Stimulated activated CD4-positive, alpha-beta T cell treated with anti-CD3 and anti-CD28 coated beads, Interleukin-1b, Interleukin-23, amount 100 ng/mL, for 4 hours (primary cell): ENCODE data around the gene CDH4.

Experiments
- DNase-seq, 2 donors: peaks; one replicate each; pipeline ENCODE4 v3.0.0-alpha.2; 2020; ENCODE audit warnings: low read depth in 2 of 2

Gene CDH4

DNA sequence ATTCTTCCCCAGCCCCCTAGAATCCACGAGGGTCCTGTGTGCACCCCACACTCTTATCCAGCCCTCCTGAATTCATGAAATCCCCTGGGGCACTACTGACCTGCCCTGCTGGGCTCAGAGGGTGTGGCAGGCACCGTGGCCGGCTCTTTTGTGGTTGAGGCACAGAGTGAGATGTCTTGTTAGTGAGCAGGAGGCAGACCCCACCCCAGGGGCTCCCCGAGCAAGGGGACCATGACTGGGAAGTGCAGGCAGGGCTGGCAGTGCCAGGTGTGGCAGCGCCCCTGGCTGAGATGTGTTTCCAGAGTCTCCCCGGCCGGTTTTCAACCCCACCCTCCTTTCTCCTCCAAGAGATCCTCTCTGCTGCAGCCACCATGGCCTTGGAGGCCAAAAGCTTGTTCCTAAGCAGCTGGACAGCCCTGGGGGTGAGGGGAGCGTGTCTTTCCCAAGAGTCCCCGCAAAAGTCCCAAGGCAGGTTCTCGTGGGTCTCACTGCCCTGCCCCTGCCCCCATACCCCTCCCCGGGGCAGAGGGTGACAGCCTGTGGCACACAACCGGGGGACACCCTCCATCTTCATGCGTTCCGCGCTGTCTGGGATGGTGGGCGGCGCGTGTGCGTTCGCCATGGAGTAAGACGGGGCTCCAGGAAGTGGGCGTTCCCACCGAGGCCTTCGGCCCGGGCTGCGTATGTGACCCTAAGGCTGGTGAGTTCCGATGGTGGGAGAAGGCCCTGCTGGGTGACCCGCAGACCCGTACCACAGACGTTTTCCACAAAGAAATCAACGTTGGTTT, 604.8 kb downstream of the CDH4 start:
- DNase-seq = no peak

GRCh38 chr20:61857414-61857775, 605.3 kb downstream of the CDH4 start:
- DNase-seq = no peak

- no peak for DNase-seq
Observed at GRCh38 chr20:61857884-61858283, 605.8 kb downstream of the CDH4 start.

- DNase-seq = no peak
Observed at GRCh38 chr20:61859767-61860166, 607.7 kb downstream of the CDH4 start.

DNA sequence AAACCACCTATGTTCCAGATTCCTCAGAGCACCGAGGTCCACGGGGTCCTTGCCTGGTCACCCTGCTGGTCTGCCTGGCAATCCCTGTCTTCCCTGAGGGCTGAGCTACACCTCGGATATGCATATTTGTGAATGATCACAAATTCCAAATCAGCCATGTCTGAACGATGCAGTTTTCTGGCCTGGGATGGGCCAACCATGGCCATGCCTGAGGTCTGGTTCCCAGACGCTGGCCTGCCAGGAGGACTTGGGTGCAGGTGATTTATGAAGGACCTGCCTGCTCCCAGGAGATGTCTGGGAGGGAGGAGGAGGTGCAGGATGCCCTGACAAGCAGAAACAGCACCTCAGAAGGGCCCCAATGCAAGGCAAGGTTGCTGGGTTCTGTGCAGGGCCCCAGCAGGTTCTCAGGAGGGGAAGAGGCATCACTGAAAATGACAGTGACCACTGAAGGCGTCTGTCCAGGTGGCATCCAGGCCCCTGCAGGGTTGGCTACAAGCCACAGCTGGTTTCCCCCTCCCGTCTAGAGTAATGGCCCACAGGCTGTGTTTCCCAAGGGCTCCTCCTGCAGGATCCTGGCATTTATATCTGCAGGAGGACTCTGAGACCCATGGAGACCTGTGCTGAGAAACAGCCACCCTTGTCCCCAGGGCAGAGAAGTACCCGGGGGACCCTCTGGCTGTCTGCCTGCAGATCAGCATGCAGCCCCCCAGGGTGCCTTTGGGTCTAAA, 608.4 kb downstream of the CDH4 start:
- no peak for DNase-seq

GRCh38 chr20:61861054-61861841, 609.2 kb downstream of the CDH4 start:
- no peak for DNase-seq

- DNase-seq = no peak
Observed at GRCh38 chr20:61861858-61862257, 609.8 kb downstream of the CDH4 start.

GRCh38 chr20:61862881-61863280, 610.8 kb downstream of the CDH4 start:
- no peak for DNase-seq

- DNase-seq = no peak
Observed at GRCh38 chr20:61864481-61864880, 612.4 kb downstream of the CDH4 start.

DNA sequence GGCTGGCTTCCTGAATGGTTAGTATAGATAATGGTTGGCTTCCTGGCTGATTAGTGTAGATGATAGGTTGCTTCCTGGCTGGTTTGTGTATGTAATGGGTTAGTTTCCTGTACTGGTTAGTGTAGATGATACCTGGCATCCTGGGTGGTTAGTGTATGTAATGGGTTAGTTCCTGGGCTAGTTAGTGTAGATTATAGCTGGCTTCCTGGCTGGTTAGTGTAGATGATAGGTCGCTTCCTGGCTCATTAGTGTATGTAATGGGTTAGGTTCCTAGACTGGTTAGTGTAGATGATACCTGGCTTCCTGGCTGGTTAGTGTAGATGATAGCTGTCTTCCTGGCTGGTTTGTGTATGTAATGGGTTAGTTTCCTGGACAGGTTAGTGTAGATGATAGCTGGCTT, 613.3 kb downstream of the CDH4 start:
- no peak for DNase-seq

- DNase-seq = no peak
Observed at GRCh38 chr20:61866165-61866564, 614.1 kb downstream of the CDH4 start.

DNA sequence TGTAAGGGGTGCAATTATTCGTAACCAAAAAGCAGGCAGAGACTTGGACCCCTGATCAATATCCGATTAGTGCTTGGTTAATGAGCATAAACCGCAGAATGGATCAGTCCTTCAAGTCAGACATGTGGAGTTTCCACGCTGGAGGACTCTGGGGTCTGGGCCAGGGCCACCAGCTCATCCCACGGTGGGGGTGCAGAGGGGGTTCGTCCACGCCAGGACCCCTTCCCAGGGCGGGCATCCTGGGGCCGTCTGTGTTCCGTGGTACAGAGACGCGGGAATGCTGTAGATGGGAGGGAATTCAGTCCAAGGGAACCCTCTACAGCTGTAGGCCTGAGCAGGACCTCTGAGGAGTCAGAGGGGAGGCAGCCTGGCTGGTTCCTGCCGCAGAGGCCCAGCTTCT, 615.9 kb downstream of the CDH4 start:
- no peak for DNase-seq

GRCh38 chr20:61868466-61869090, 616.5 kb downstream of the CDH4 start:
- DNase-seq = no peak

DNA sequence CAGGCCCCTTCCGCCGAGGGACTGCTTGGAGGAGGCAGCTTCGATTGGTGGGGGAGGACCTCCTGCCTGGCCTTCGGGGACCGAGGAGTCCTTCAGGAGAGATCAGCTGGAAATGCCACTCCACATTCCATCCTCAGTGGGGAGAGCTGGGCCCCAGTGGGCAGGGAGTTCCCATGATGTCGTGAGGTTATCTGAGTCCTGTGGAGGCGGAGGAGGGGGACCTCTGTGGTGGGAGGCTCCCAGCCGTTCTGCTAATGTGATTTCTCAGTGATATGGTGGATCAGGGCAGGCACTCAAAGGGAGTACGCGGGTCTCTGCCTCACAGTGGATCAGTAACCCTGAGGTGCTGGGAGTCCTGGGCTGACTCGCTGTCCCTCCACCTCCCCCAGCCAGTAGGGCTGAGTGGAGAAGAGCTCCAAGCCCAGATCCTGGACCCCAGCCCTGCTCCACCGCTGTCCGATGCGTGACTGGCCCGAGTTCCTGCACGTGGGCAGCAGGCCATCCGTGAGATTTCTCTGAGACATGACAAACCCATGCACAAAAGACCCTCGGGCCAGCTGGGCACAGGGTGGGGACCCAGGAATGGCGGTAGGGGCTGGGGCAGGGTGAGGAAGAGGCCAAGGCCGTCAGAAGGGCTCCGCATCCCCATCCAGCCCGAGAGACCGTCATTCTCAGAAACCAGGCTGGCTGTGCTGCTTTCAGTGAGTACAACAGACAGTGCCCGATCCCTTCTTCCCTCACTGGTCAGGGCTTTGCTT, 617.9 kb downstream of the CDH4 start:
- no peak for DNase-seq

- DNase-seq = no peak
Observed at GRCh38 chr20:61871160-61871559, 619.1 kb downstream of the CDH4 start.

- DNase-seq = no peak
Observed at GRCh38 chr20:61871913-61872312, 619.9 kb downstream of the CDH4 start.

- no peak for DNase-seq
Observed at GRCh38 chr20:61872371-61872900, 620.4 kb downstream of the CDH4 start.

- no peak for DNase-seq
Observed at GRCh38 chr20:61873651-61874420, 621.8 kb downstream of the CDH4 start.

DNA sequence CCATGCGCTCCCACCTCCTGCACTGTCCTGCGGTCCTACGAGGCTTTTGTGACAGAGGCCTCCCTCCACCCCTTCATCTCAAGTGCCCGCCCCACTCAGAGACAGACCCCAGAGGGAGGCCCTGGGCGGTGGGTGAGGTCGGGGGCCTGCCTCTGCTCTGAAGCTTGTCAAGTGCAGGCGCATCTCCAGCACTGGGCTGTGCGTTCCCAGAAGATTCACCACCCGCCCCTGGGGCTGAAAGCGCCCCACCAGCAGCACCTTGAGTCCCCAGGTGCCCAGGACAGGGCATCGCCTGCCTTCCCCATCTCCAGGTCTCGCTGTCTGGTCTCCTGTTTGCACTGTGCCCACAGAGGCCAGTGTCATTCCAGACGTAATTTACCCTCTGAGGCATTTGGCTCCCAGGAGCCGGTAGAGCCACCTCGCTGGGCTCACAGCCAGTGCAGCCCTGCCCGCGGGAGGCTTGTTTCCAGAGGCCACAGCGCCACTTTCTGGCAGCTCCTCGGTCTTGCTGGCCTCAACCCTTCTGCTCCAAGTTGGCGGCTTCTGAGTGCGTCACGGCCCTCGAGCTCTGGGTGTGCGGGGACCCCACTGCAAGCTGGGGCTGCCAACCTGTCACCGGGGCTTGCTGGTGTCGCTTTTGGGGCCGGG, 622.5 kb downstream of the CDH4 start:
- no peak for DNase-seq
